HepG2 (cell line): Measurements from ENCODE around the gene ZNF384. TPM values are rescaled to one million over a fixed set of nuclear protein-coding genes. Genes with fewer than 3 reads are reported as not detected.

Experiments used
- ATAC-seq: fragments of 200-7000 bp; cut with Tn5 transposase; 3 replicates; pipeline ENCODE4 v1.9.1; 2020; ENCODE audit warnings: mild to moderate bottlenecking, moderate library complexity
- BruUV-seq: library from RNA; stranded (reverse); fragments of 400-500 nt; replicated peaks from 2 replicates; lab custom pipeline; 2021; lab: Mats Ljungman, UMichigan
- CTCF ChIA-PET: fragments of 300-600 bp; formaldehyde crosslinking; extraction: SDS; loops from one replicate; lab custom pipeline; 2021; ENCODE audit warnings: low total read pairs, inconsistent platforms, low intra/inter-chr PET ratio; lab: Yijun Ruan, JAX
- POLR2A ChIA-PET: fragments of 350-600 bp; sonication (Branson Sonifier 250); formaldehyde crosslinking; loops from one replicate; lab custom pipeline; 2020; ENCODE audit warnings: antibody characterized with exemption, inconsistent platforms; lab: Yijun Ruan, JAX
- DNase-seq: peaks from one replicate; pipeline ENCODE4 v3.0.0-alpha.2; 2015; ENCODE audit warnings: low spot score
- FAIRE-seq: peaks from 3 replicates; lab custom pipeline; 2011; peaks lifted over from hg19 to GRCh38; lab: Jason Lieb, UNC
- H2AFZ ChIP-seq: one replicate; pipeline ENCODE4 v1.6.1; 2011; ENCODE audit warnings: low read length, inconsistent platforms
- H3K27ac ChIP-seq: fragments of 300-600 bp; 3 replicates; pipeline ENCODE4 v1.8.0; 2011; ENCODE audit warnings: mixed run types, mild to moderate bottlenecking, mixed read lengths, low read length, inconsistent platforms; ENCODE audit not compliant: insufficient read depth; ENCODE audit errors: extremely low read length
- H3K27me3 ChIP-seq, 2 experiments: fragments of 200-600 bp in 1 of 2; 2 replicates in 1 of 2; 3 replicates in 1 of 2; pipeline versions ENCODE4 v1.6.0 to v1.8.0; 2011; ENCODE audit warnings: low read length in 2 of 2, mild to moderate bottlenecking in 2 of 2, moderate library complexity in 2 of 2, inconsistent platforms in 1 of 2; ENCODE audit not compliant: insufficient read depth in 2 of 2, control insufficient read depth in 1 of 2
- H3K36me3 ChIP-seq, 2 experiments: fragments of 200-600 bp in 1 of 2; replicated peaks in 1 of 2; 2 replicates in 1 of 2; 3 replicates in 1 of 2; pipeline versions ENCODE4 v1.5.1 to v1.8.0; 2011; ENCODE audit warnings: low read length in 2 of 2, inconsistent platforms in 1 of 2; ENCODE audit not compliant: insufficient read depth in 2 of 2, control insufficient read depth in 1 of 2
- H3K4me1 ChIP-seq: 2 replicates; pipeline ENCODE4 v1.5.1; 2012; ENCODE audit warnings: low read length, inconsistent platforms; ENCODE audit not compliant: insufficient read depth
- H3K4me2 ChIP-seq: 2 replicates; pipeline ENCODE4 v1.6.0; 2011; ENCODE audit warnings: low read depth, low read length, inconsistent platforms
- H3K4me3 ChIP-seq, 3 experiments: fragments of 200-600 bp in 1 of 3; sonication (generic), shearing (Covaris generic) in 1 of 3; replicated peaks in 1 of 3; 2 replicates each; pipeline ENCODE4 v1.5.1; 2011 to 2016; ENCODE audit warnings: low read length in 3 of 3, inconsistent platforms in 2 of 3, low read depth in 2 of 3, mild to moderate bottlenecking in 2 of 3, control low read depth in 1 of 3, mixed read lengths in 1 of 3; ENCODE audit not compliant: insufficient read depth in 1 of 3
- H3K79me2 ChIP-seq: one replicate; pipeline ENCODE4 v1.6.1; 2011; ENCODE audit warnings: low read length, inconsistent platforms; ENCODE audit not compliant: insufficient read depth
- H3K9ac ChIP-seq: 2 replicates; pipeline ENCODE4 v1.6.0; 2011; ENCODE audit warnings: mild to moderate bottlenecking, low read depth, low read length, inconsistent platforms; ENCODE audit not compliant: insufficient read depth
- H3K9me3 ChIP-seq: 2 replicates; pipeline ENCODE4 v1.5.1; 2012; ENCODE audit warnings: mild to moderate bottlenecking, low read length
- H4K20me1 ChIP-seq: 2 replicates; pipeline ENCODE4 v1.6.0; 2011; ENCODE audit warnings: inconsistent platforms, mild to moderate bottlenecking, low read length, moderate library complexity; ENCODE audit not compliant: insufficient read depth
- IKZF4 ChIP-seq: sonication (generic); formaldehyde crosslinking; IDR thresholded peaks from 2 replicates; pipeline ENCODE4 v1.5.1; 2020; ENCODE audit warnings: borderline replicate concordance, mild to moderate bottlenecking, low read depth, missing genetic modification reagents; ENCODE audit errors: not compliant biosample characterization
- MAFF ChIP-seq: IDR thresholded peaks from 2 replicates; pipeline ENCODE4 v1.6.1; 2011; ENCODE audit warnings: low read depth, low read length, improper control_type of control experiment
- MTA1 ChIP-seq: sonication (generic); formaldehyde crosslinking; IDR thresholded peaks from 2 replicates; pipeline ENCODE4 v1.4.0; 2020; ENCODE audit warnings: missing genetic modification reagents, mild to moderate bottlenecking, borderline replicate concordance
- RELA ChIP-seq: sonication (generic); formaldehyde crosslinking; IDR thresholded peaks from 2 replicates; pipeline ENCODE4 v1.4.0; 2020; ENCODE audit warnings: missing genetic modification reagents
- TBX2 ChIP-seq: sonication (generic); formaldehyde crosslinking; IDR thresholded peaks from 2 replicates; pipeline ENCODE4 v1.5.0; 2020; ENCODE audit warnings: missing genetic modification reagents, mild to moderate bottlenecking, borderline replicate concordance
- TFE3 ChIP-seq: IDR thresholded peaks from 2 replicates; pipeline ENCODE4 v1.6.1; 2016
- TGIF2 ChIP-seq: IDR thresholded peaks from 2 replicates; pipeline ENCODE4 v1.6.1; 2016; ENCODE audit warnings: control low read depth, missing compliant biosample characterization
- ZFP41 ChIP-seq: sonication (generic); formaldehyde crosslinking; IDR thresholded peaks from 2 replicates; pipeline ENCODE4 v1.4.0; 2020; ENCODE audit warnings: mild to moderate bottlenecking, missing genetic modification reagents, borderline replicate concordance
- ZFY ChIP-seq: sonication (generic); formaldehyde crosslinking; IDR thresholded peaks from 2 replicates; pipeline ENCODE4 v1.4.0; 2020; ENCODE audit warnings: missing genetic modification reagents
- ZNF180 ChIP-seq: sonication (generic); formaldehyde crosslinking; IDR thresholded peaks from 2 replicates; pipeline ENCODE4 v1.4.0; 2020; ENCODE audit warnings: low read depth, missing genetic modification reagents, borderline replicate concordance
- ZNF274 ChIP-seq: sonication (generic); formaldehyde crosslinking; IDR thresholded peaks from 2 replicates; pipeline ENCODE4 v1.5.1; 2020; ENCODE audit warnings: mild to moderate bottlenecking, missing genetic modification reagents
- ZNF616 ChIP-seq: sonication (generic); formaldehyde crosslinking; IDR thresholded peaks from 2 replicates; pipeline ENCODE4 v1.5.0; 2020; ENCODE audit warnings: low read depth, mild to moderate bottlenecking, missing genetic modification reagents
- ZNF652 ChIP-seq: IDR thresholded peaks from 2 replicates; pipeline ENCODE4 v1.6.1; 2016; ENCODE audit warnings: low read depth, borderline replicate concordance
- WGBS: methylation state at CpG from one replicate; pipeline ENCODE4 v1.1.6; 2017; ENCODE audit warnings: low lambda C conversion rate; 5-methylcytosine and 5-hydroxymethylcytosine counted together
- in situ Hi-C: cut with HindIII; loops from 2 replicates; pipeline ENCODE4 v1.10.0; 2017; ENCODE audit warnings: low pct_unique_long_range_greater_than_20kb; ENCODE audit not compliant: extremely low pct_ligation_motif_present
- intact Hi-C: fragments of 100-400 bp; cut with micrococcal nuclease; formaldehyde crosslinking; loops from one replicate; pipeline ENCODE4 v1.10.0; 2022; ENCODE audit not compliant: unreplicated experiment
- polyA plus RNA-seq, 8 experiments: library from polyadenylated mRNA; depleted of rRNA in 3 of 8; stranded (reverse) in 7 of 8; unstranded in 1 of 8; fragments of >200 nt; fragmentation: Illumina TruSeq in 4 of 8; extraction: Trizol in 4 of 8; gene quantifications; 2 replicates each; pipeline versions ENCODE4 v1.2.1 to v1.2.3, GENCODE V29; 2011 to 2016; ENCODE audit warnings: low read depth in 4 of 8, missing spikeins in 1 of 8, mixed read lengths in 1 of 8; ENCODE audit not compliant: insufficient read depth in 1 of 8
- total RNA-seq, 5 experiments: library from RNA; depleted of rRNA; stranded (reverse); fragments of >200 nt; fragmentation: Illumina TruSeq; extraction: Trizol; gene quantifications; 2 replicates each; pipeline ENCODE4 v1.2.3, GENCODE V29; 2016; ENCODE audit warnings: low read depth in 1 of 5
- TF ChIP-seq, protein P1 (sequence below): sonication (generic); formaldehyde crosslinking; IDR thresholded peaks from 2 replicates; pipeline ENCODE4 v1.5.0; 2020; ENCODE audit warnings: mild to moderate bottlenecking, missing genetic modification reagents, borderline replicate concordance
- TF ChIP-seq, protein P2 (sequence below): sonication (generic); formaldehyde crosslinking; IDR thresholded peaks from 2 replicates; pipeline ENCODE4 v1.5.1; 2020; ENCODE audit warnings: mild to moderate bottlenecking, missing genetic modification reagents, borderline replicate concordance

The ZNF384 gene
- total and polyA plus RNA-seq, 2 of the 13 experiments (the other 11 are each of a cell fraction or from before 2014, with no cell fraction given): 23.6 to 55.3 TPM

GRCh38 chr12:6646276-6647082 lies 42.7 kb downstream of the ZNF384 start:
- no peak overlapping the region for H3K4me3 ChIP-seq
- peaks cover 21% of the 10 kb centered on the region for H3K4me1 ChIP-seq
- 85% methylated on average over 24 of the region's 28 CpGs for WGBS
- no peak overlapping the region for H3K27ac ChIP-seq
- no peak overlapping the region for H3K4me2 ChIP-seq
- in situ Hi-C loops (no loop called here), intact Hi-C loops (no loop called here)
- no peaks in the 10 kb centered on the region for H4K20me1 ChIP-seq
- no TSS peak for BruUV-seq
- no peaks in the 10 kb centered on the region for H3K9me3 ChIP-seq
- FAIRE-seq (no peak), DNase-seq (no peak), ATAC-seq (no peak)
- no peak overlapping the region for H3K9ac ChIP-seq
- POLR2A ChIA-PET: interaction anchor here (1.3 kb wide), 1 partner anchor 43 kb away, joined by 3 read pairs; the partner anchor contains the start of gene ZNF384
- no peaks in the 10 kb centered on the region; a peak in 2 of 5 replicates for H3K27me3 ChIP-seq
- CTCF ChIA-PET: no interaction called here
- H3K36me3 ChIP-seq: peaks cover 0 to 5% of the 10 kb centered on the region in 2 experiments; a peak in 3 of 5 replicates
- H2AFZ ChIP-seq: no peak overlapping the region
- no peaks in the 10 kb centered on the region for H3K79me2 ChIP-seq
- TF ChIP-seq MTA1 (CRISPR knock-in tag): no peak
- TF ChIP-seq ZFY (CRISPR knock-in tag): no peak
- TF ChIP-seq TFE3 (CRISPR knock-in tag): no peak
- TF ChIP-seq, protein P1, sequence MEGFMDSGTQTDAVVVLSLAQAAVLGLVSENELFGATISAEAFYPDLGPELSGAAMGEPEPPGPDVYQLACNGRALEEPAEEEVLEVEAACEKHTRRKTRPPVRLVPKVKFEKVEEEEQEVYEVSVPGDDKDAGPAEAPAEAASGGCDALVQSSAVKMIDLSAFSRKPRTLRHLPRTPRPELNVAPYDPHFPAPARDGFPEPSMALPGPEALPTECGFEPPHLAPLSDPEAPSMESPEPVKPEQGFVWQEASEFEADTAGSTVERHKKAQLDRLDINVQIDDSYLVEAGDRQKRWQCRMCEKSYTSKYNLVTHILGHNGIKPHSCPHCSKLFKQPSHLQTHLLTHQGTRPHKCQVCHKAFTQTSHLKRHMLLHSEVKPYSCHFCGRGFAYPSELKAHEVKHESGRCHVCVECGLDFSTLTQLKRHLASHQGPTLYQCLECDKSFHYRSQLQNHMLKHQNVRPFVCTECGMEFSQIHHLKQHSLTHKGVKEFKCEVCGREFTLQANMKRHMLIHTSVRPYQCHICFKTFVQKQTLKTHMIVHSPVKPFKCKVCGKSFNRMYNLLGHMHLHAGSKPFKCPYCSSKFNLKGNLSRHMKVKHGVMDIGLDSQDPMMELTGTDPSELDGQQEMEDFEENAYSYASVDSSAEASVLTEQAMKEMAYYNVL (CRISPR knock-in tag): no peak
- no peak for TF ChIP-seq ZNF274
- TF ChIP-seq ZNF180: no peak
- TF ChIP-seq RELA: no peak
- TF ChIP-seq, protein P2, sequence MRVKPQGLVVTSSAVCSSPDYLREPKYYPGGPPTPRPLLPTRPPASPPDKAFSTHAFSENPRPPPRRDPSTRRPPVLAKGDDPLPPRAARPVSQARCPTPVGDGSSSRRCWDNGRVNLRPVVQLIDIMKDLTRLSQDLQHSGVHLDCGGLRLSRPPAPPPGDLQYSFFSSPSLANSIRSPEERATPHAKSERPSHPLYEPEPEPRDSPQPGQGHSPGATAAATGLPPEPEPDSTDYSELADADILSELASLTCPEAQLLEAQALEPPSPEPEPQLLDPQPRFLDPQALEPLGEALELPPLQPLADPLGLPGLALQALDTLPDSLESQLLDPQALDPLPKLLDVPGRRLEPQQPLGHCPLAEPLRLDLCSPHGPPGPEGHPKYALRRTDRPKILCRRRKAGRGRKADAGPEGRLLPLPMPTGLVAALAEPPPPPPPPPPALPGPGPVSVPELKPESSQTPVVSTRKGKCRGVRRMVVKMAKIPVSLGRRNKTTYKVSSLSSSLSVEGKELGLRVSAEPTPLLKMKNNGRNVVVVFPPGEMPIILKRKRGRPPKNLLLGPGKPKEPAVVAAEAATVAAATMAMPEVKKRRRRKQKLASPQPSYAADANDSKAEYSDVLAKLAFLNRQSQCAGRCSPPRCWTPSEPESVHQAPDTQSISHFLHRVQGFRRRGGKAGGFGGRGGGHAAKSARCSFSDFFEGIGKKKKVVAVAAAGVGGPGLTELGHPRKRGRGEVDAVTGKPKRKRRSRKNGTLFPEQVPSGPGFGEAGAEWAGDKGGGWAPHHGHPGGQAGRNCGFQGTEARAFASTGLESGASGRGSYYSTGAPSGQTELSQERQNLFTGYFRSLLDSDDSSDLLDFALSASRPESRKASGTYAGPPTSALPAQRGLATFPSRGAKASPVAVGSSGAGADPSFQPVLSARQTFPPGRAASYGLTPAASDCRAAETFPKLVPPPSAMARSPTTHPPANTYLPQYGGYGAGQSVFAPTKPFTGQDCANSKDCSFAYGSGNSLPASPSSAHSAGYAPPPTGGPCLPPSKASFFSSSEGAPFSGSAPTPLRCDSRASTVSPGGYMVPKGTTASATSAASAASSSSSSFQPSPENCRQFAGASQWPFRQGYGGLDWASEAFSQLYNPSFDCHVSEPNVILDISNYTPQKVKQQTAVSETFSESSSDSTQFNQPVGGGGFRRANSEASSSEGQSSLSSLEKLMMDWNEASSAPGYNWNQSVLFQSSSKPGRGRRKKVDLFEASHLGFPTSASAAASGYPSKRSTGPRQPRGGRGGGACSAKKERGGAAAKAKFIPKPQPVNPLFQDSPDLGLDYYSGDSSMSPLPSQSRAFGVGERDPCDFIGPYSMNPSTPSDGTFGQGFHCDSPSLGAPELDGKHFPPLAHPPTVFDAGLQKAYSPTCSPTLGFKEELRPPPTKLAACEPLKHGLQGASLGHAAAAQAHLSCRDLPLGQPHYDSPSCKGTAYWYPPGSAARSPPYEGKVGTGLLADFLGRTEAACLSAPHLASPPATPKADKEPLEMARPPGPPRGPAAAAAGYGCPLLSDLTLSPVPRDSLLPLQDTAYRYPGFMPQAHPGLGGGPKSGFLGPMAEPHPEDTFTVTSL: no peak
- no peak for TF ChIP-seq MAFF
- TF ChIP-seq TBX2 (CRISPR knock-in tag): no peak
- TF ChIP-seq TGIF2 (CRISPR knock-in tag): no peak
- TF ChIP-seq IKZF4: no peak
- TF ChIP-seq ZFP41 (CRISPR knock-in tag): no peak
- no peak for TF ChIP-seq ZNF652 (CRISPR knock-in tag)
- no peak for TF ChIP-seq ZNF616 (CRISPR knock-in tag)
